Gastroesophageal sphincter (tissue), 4 donors: ENCODE results near the gene LANCL2. TPM values are rescaled to one million over a fixed set of nuclear protein-coding genes. Genes with fewer than 3 reads are reported as not detected.

Experiments
- ATAC-seq: fragments of 150-250 bp; one replicate; pipeline ENCODE4 v1.9.1; 2016; ENCODE audit warnings: mild to moderate bottlenecking, moderate library complexity
- H3K27ac ChIP-seq, 4 donors: fragments of 200-600 bp; sonication (generic) in 3 of 4; 1 replicate in 3 of 4; 2 replicates in 1 of 4; pipeline ENCODE4 v1.5.1; 2016 to 2019
- H3K27me3 ChIP-seq: fragments of 200-600 bp; sonication (generic); one replicate; pipeline ENCODE4 v1.5.1; 2019
- H3K36me3 ChIP-seq, 2 donors: fragments of 200-600 bp; sonication (generic); one replicate each; pipeline ENCODE4 v1.5.1; 2019; ENCODE audit warnings: control low read depth in 1 of 2
- H3K4me1 ChIP-seq, 3 donors: fragments of 200-600 bp; sonication (generic); 1 replicate in 2 of 3; 2 replicates in 1 of 3; pipeline ENCODE4 v1.5.1; 2016 to 2019; ENCODE audit warnings: control low read depth in 2 of 3
- H3K4me3 ChIP-seq, 2 donors: fragments of 200-600 bp; sonication (generic); one replicate each; pipeline ENCODE4 v1.5.1; 2019; ENCODE audit warnings: mild to moderate bottlenecking in 1 of 2, moderate library complexity in 1 of 2
- H3K9me3 ChIP-seq, 3 donors: fragments of 200-600 bp; sonication (generic); one replicate each; pipeline ENCODE4 v1.5.1; 2017 to 2019; ENCODE audit warnings: control low read depth in 2 of 3
- EP300 ChIP-seq: sonication (generic); formaldehyde crosslinking; IDR thresholded peaks from one replicate; pipeline ENCODE4 v1.6.1; 2017; ENCODE audit warnings: antibody characterized with exemption, mild to moderate bottlenecking
- POLR2A ChIP-seq, 2 donors: fragments of 450-650 bp; IDR thresholded peaks; one replicate each; pipeline ENCODE4 v1.6.1; 2017; ENCODE audit warnings: antibody characterized with exemption in 2 of 2, mild to moderate bottlenecking in 2 of 2, moderate library complexity in 1 of 2
- POLR2AphosphoS5 ChIP-seq: sonication (generic); formaldehyde crosslinking; IDR thresholded peaks from one replicate; pipeline ENCODE4 v1.6.1; 2017; ENCODE audit warnings: antibody characterized with exemption
- WGBS, 2 donors: methylation state at CpG; one replicate each; pipeline ENCODE4 v1.1.5; 2018; ENCODE audit warnings: low coverage in 1 of 2; 5-methylcytosine and 5-hydroxymethylcytosine counted together
- total RNA-seq, 4 donors: library from RNA; depleted of rRNA; stranded (reverse); fragments of >200 nt; gene quantifications; one replicate each; pipeline ENCODE4 v1.1.0, GENCODE V29; 2016
- TF ChIP-seq, protein P1 (sequence below), 4 experiments: fragments of 200-600 bp in 2 of 4; fragments of 450-650 bp in 2 of 4; sonication (generic) in 1 of 4; IDR thresholded peaks; one replicate each; pipeline ENCODE4 v1.5.1; 2017 to 2019; ENCODE audit warnings: antibody characterized with exemption in 4 of 4, mild to moderate bottlenecking in 2 of 4, moderate library complexity in 2 of 4

The LANCL2 gene
- total RNA-seq, 4 donors from 2014 or later = 6.9 to 10.6 (median 9.3) TPM

DNA sequence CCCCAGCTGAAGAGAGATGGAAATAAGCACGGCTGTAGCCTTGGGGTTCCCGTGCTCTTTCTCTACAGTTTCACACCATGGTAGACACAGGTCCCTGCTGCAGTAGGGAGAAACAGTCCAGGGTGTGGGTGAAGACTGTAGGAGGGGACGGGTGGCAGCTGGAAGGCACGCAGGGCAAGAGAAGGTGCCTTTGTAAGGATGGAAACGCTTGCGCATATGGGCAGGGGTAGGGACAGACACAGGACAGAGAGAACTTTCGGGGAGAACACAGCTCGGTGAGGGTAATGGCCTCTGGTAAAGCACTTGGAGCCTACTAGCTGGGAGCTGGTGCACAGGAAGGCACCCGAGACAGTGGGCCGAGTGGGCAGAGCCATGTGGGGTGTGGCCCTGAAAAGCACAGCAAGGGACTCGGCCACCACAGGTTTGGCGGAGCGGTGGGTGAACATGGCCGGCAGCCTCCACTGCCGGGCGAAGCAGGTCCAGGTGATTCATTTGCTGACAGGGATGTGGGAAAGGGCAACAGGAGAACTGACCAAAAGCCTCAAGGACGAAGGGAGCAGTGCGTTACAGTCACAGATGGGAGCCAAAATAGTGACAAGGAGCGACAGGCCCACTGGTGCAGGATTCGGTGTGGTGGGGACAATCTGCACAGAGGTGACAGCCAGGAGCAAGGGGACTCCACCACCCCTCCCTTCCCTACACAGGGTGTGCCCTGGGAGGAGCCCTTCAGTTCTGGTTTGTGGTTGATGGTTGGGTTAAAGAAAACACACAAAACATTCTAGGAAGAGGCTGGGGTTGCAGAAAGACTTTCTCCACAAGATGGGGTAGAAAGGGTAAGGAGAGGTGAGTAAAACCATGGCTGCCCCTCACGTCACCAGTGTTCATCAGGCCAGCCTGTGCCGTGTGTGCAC, 110.1 kb downstream of the LANCL2 start:
- Histone ChIP-seq H3K4me1 (no peaks in the 10 kb centered on the region), H3K9me3 (no peaks in the 10 kb centered on the region), H3K27ac (no peak overlapping the region), H3K4me3 (no peak overlapping the region), H3K27me3 (no peaks in the 10 kb centered on the region), H3K36me3 (peaks cover 0 to 38% of the 10 kb centered on the region in 2 donors)
- TF ChIP-seq POLR2A (IDR thresholded peaks at IDR 0.05) (no peak), EP300 (no peak), POLR2AphosphoS5 (no peak)
- TF ChIP-seq, protein P1, sequence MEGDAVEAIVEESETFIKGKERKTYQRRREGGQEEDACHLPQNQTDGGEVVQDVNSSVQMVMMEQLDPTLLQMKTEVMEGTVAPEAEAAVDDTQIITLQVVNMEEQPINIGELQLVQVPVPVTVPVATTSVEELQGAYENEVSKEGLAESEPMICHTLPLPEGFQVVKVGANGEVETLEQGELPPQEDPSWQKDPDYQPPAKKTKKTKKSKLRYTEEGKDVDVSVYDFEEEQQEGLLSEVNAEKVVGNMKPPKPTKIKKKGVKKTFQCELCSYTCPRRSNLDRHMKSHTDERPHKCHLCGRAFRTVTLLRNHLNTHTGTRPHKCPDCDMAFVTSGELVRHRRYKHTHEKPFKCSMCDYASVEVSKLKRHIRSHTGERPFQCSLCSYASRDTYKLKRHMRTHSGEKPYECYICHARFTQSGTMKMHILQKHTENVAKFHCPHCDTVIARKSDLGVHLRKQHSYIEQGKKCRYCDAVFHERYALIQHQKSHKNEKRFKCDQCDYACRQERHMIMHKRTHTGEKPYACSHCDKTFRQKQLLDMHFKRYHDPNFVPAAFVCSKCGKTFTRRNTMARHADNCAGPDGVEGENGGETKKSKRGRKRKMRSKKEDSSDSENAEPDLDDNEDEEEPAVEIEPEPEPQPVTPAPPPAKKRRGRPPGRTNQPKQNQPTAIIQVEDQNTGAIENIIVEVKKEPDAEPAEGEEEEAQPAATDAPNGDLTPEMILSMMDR (IDR thresholded peaks at IDR 0.05) = no peak
- ATAC-seq = no peak
- WGBS, 2 donors = 87% methylated on average over 7 to 15 of the region's 22 CpGs

GRCh38 chr7:55475855-55476803, 111.0 kb downstream of the LANCL2 start:
- Histone ChIP-seq H3K4me1 (no peaks in the 10 kb centered on the region), H3K27ac (no peak overlapping the region), H3K27me3 (no peaks in the 10 kb centered on the region), H3K4me3 (no peak overlapping the region), H3K36me3 (peaks cover 0 to 40% of the 10 kb centered on the region in 2 donors), H3K9me3 (no peaks in the 10 kb centered on the region)
- 86 to 100% methylated on average over 7 of the region's 19 CpGs for WGBS, 2 donors
- TF ChIP-seq, protein P1 (IDR thresholded peaks at IDR 0.05) = no peak
- TF ChIP-seq POLR2AphosphoS5 (no peak), EP300 (no peak), POLR2A (IDR thresholded peaks at IDR 0.05) (no peak)
- ATAC-seq = no peak

DNA sequence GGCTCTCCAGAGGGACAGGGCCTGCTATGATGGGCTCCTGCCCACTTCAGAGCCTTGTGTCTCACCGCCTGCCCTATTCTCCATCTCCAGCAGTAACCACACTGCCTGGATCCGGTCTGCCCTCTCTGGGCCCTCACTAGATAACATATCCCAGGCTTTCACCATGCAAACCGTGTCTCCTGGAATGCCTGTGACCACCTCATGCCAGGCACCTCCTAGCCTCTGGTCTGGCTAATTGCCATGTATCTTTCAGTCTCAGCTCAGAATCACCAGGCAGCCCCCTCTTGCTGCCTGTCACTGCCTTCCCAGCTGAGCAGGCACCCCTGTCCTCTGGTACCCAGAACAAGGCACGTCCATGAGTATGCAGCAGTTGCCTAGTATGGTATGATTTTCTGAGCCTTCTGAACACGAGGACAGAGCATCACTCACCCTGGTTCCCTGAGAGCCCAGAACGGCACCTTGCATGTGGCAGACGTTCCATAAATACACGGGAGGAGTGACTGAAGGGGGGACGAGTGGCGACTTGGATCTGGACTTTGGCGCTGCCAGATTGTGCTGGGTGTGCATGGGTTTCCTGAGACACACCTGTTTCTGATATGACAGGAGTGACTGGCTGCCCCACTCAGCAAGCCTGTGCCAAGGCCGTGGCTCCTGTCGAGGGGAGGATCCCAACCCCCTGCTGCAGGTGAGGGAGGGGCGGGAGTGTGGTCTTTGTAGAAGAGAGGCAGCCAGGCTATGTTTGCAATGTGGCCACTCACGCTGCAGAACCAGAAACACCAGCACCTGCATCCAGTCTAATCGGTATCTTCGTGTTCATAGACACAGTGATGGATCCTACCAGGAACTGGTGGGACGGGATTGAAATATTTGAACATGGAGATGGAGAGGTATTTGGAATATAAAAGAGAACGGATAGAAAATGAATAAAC, 112.0 kb downstream of the LANCL2 start:
- Histone ChIP-seq H3K4me3 (no peak overlapping the region), H3K36me3 (peaks cover 0 to 41% of the 10 kb centered on the region in 2 donors), H3K27ac (no peak overlapping the region), H3K27me3 (no peaks in the 10 kb centered on the region), H3K9me3 (no peaks in the 10 kb centered on the region), H3K4me1 (no peaks in the 10 kb centered on the region)
- TF ChIP-seq POLR2A (IDR thresholded peaks at IDR 0.05) (no peak), EP300 (no peak), POLR2AphosphoS5 (no peak)
- TF ChIP-seq, protein P1 (IDR thresholded peaks at IDR 0.05) = no peak
- WGBS, 2 donors = 89 to 90% methylated on average over 7 to 13 of the region's 19 CpGs
- no peak for ATAC-seq

GRCh38 chr7:55477781-55478374, 112.7 kb downstream of the LANCL2 start:
- TF ChIP-seq, protein P1 (IDR thresholded peaks at IDR 0.05) = no peak
- TF ChIP-seq EP300 = no peak
- no peak for TF ChIP-seq POLR2A (IDR thresholded peaks at IDR 0.05)
- no peak for TF ChIP-seq POLR2AphosphoS5
- H3K36me3 ChIP-seq = peaks cover 0 to 39% of the 10 kb centered on the region in 2 donors
- no peaks in the 10 kb centered on the region for H3K27me3 ChIP-seq
- H3K9me3 ChIP-seq = no peaks in the 10 kb centered on the region
- WGBS, 2 donors = 63 to 88% methylated on average over 10 to 13 of the region's 13 CpGs
- no peak for ATAC-seq
- no peak overlapping the region for H3K4me3 ChIP-seq
- H3K27ac ChIP-seq = no peak overlapping the region
- H3K4me1 ChIP-seq = no peaks in the 10 kb centered on the region
